Glutamatergic neuron (in vitro differentiated cells): ENCODE results near the gene PRPSAP2. TPM values are rescaled to one million over a fixed set of nuclear protein-coding genes. Genes with fewer than 3 reads are reported as not detected.

Experiments
- DNase-seq: peaks from one replicate; pipeline ENCODE4 v3.0.0; 2022
- H3K27ac Mint-ChIP-seq: one replicate; pipeline ENCODE4 v1.8.0; 2020; ENCODE audit warnings: mild to moderate bottlenecking, mixed read lengths, inconsistent platforms; ENCODE audit not compliant: unreplicated experiment
- H3K27me3 Mint-ChIP-seq: one replicate; pipeline ENCODE4 v1.8.0; 2020; ENCODE audit warnings: mild to moderate bottlenecking, moderate library complexity, mixed read lengths, inconsistent platforms; ENCODE audit not compliant: unreplicated experiment
- H3K36me3 Mint-ChIP-seq: one replicate; pipeline ENCODE4 v1.8.0; 2020; ENCODE audit warnings: mild to moderate bottlenecking, mixed read lengths, inconsistent platforms; ENCODE audit not compliant: unreplicated experiment
- H3K4me1 Mint-ChIP-seq: one replicate; pipeline ENCODE4 v1.8.0; 2020; ENCODE audit warnings: mild to moderate bottlenecking, low read depth, mixed read lengths, inconsistent platforms; ENCODE audit not compliant: unreplicated experiment
- H3K4me3 Mint-ChIP-seq: one replicate; pipeline ENCODE4 v1.8.0; 2020; ENCODE audit warnings: mild to moderate bottlenecking, mixed read lengths, inconsistent platforms; ENCODE audit not compliant: unreplicated experiment
- H3K9me3 Mint-ChIP-seq: one replicate; pipeline ENCODE4 v1.8.0; 2020; ENCODE audit warnings: mild to moderate bottlenecking, moderate library complexity, mixed read lengths, inconsistent platforms; ENCODE audit not compliant: unreplicated experiment
- CTCF ChIP-seq: fragments of 200-600 bp; sonication (generic); IDR thresholded peaks from one replicate; pipeline ENCODE4 v1.5.0; 2021; ENCODE audit not compliant: partially characterized antibody, unreplicated experiment
- total RNA-seq: library from RNA; stranded (reverse); fragmentation: NEBNext Ultra II Directional; extraction: Animal tissue kit (Norgen Biotek cat#: 25700); gene quantifications from one replicate; pipeline ENCODE4 v1.2.1, GENCODE V29; 2021; ENCODE audit not compliant: unreplicated experiment

PRPSAP2 gene
- total RNA-seq, 1 donor from 2014 or later: 76.0 TPM

GRCh38 chr17:18978655-18979054 is 120.7 kb downstream of the PRPSAP2 start:
- no peaks in the 10 kb centered on the region for H3K27me3 Mint-ChIP-seq
- DNase-seq: no peak
- H3K9me3 Mint-ChIP-seq: no peaks in the 10 kb centered on the region
- H3K36me3 Mint-ChIP-seq: no peaks in the 10 kb centered on the region
- H3K27ac Mint-ChIP-seq: no peak overlapping the region
- no peaks in the 10 kb centered on the region for H3K4me1 Mint-ChIP-seq
- no peak for TF ChIP-seq CTCF
- H3K4me3 Mint-ChIP-seq: no peak overlapping the region

Other genes with a start within 250 kb of the PRPSAP2 start
- 0.44 TPM for gene TBC1D28, start 213.7 kb upstream of the PRPSAP2 start, total RNA-seq
- gene FOXO3B, start 175.8 kb upstream of the PRPSAP2 start, total RNA-seq: 31.4 TPM
- not detected for gene FBXW10, start 114.1 kb upstream of the PRPSAP2 start, total RNA-seq
- 35.9 TPM for gene TVP23B, start 76.9 kb upstream of the PRPSAP2 start, total RNA-seq
- gene SLC5A10, start 94.0 kb downstream of the PRPSAP2 start, total RNA-seq: not detected
- gene FAM83G, start 146.6 kb downstream of the PRPSAP2 start, total RNA-seq: 2.0 TPM
- 0.64 TPM for gene GRAP, start 188.8 kb downstream of the PRPSAP2 start, total RNA-seq